GM12878 (cell line): ENCODE results near the gene DISP3.

Experiments
- CREB1 ChIP-seq: IDR thresholded peaks from 2 replicates; pipeline ENCODE4 v1.6.1; 2012; ENCODE audit warnings: low read depth, mild to moderate bottlenecking, inconsistent platforms
- TF ChIP-seq, protein P1 (sequence below): IDR thresholded peaks from 2 replicates; pipeline ENCODE4 v1.6.1; 2012; ENCODE audit warnings: low read depth, low read length, improper control_type of control experiment
- TF ChIP-seq, protein P2 (sequence below), 3 experiments: IDR thresholded peaks in 2 of 3; conservative IDR thresholded peaks in 1 of 3; 2 replicates each; pipeline ENCODE4 v1.5.1; 2011; ENCODE audit warnings: low read depth in 3 of 3, low read length in 3 of 3, mild to moderate bottlenecking in 3 of 3, control low read depth in 2 of 3, moderate library complexity in 2 of 3, inconsistent platforms in 1 of 3, mixed read lengths in 1 of 3; ENCODE audit not compliant: control insufficient read depth in 2 of 3, insufficient read depth in 1 of 3; ENCODE audit errors: extremely low read depth in 1 of 3

DNA sequence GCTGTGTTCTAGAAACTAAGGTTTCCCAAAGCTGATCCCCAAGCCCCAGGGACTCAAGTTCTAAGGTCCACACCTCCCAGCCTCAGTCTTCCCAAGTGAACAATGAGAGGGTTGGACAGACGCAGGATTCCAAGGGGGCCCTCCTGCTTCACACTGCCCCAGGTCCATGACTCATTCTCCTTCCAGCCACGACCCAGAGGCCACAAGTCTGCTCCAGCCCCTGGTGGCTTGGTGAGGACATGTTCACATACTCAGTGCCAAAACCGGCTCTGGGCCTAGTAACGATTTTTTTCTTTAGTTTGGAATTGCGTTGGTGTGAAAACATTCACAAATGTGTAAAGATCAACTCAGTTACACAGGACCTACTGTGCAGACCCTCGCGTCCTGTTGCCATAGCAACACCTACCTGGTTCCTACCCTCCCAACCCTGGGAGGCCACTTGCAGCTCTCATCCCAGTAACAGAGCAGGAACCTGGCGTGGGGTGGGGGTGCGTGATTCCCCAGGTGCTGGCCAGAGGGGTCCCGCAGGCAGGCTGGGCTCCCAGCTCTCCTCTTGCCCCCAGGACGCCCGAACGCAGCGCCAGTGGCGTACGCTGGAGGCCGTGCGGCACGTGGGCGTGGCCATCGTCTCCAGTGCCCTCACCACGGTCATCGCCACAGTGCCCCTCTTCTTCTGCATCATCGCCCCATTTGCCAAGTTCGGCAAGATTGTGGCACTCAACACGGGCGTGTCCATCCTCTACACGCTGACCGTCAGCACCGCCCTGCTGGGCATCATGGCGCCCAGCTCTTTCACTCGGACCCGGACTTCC lies 57.0 kb downstream of the DISP3 start:
- no peak for TF ChIP-seq CREB1
- TF ChIP-seq, protein P1, sequence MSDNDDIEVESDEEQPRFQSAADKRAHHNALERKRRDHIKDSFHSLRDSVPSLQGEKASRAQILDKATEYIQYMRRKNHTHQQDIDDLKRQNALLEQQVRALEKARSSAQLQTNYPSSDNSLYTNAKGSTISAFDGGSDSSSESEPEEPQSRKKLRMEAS: no peak
- TF ChIP-seq, protein P2, sequence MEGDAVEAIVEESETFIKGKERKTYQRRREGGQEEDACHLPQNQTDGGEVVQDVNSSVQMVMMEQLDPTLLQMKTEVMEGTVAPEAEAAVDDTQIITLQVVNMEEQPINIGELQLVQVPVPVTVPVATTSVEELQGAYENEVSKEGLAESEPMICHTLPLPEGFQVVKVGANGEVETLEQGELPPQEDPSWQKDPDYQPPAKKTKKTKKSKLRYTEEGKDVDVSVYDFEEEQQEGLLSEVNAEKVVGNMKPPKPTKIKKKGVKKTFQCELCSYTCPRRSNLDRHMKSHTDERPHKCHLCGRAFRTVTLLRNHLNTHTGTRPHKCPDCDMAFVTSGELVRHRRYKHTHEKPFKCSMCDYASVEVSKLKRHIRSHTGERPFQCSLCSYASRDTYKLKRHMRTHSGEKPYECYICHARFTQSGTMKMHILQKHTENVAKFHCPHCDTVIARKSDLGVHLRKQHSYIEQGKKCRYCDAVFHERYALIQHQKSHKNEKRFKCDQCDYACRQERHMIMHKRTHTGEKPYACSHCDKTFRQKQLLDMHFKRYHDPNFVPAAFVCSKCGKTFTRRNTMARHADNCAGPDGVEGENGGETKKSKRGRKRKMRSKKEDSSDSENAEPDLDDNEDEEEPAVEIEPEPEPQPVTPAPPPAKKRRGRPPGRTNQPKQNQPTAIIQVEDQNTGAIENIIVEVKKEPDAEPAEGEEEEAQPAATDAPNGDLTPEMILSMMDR (IDR thresholded peaks at IDR 0.05 in 2 of 3, conservative IDR thresholded peaks at IDR 0.05 in 1 of 3; ENCODE audit: control insufficient read depth in 2 of 3, extremely low read depth in 1 of 3, insufficient read depth in 1 of 3, low read depth in 3 of 3, low read length in 3 of 3): no peak
